ENCODE data around the gene PTF1A.

- TF ChIP-seq CTCF (IDR thresholded peaks at IDR 0.05): no peak
- TF ChIP-seq POLR2A (IDR thresholded peaks at IDR 0.05): no peak
Observed at GRCh38 chr10:23151071-23151470, 41.0 kb upstream of the PTF1A start.

All from testis (tissue), 2 donors.